Measurements from ENCODE around the gene ZAR1L. TPM values are rescaled to one million over a fixed set of nuclear protein-coding genes. Genes with fewer than 3 reads are reported as not detected.

The ZAR1L gene
- total and polyA plus RNA-seq, 9 of the 15 experiments (the other 6 are each of a cell fraction or from before 2014, with no cell fraction given) = not detected

- TF ChIP-seq HMBOX1 (IDR thresholded peaks at IDR 0.05) (0 out of 2 replicates have a peak, but pooled peaks have one; percentile 19), ZEB2 (IDR thresholded peaks at IDR 0.05) (no peak), HDAC2 (IDR thresholded peaks at IDR 0.05) (0 out of 2 replicates have a peak, but pooled peaks have one; percentile 20), POLR2A (conservative IDR thresholded peaks at IDR 0.05) (no peak), HDAC3 (IDR thresholded peaks at IDR 0.05; ENCODE audit: borderline replicate concordance, partially characterized antibody) (no peak), EHMT2 (IDR thresholded peaks at IDR 0.05) (no peak), CBFA2T3 (IDR thresholded peaks at IDR 0.05) (peak; percentile 84), STAT5B (CRISPR knock-in tag; IDR thresholded peaks at IDR 0.05) (no peak), POLR2AphosphoS5 (IDR thresholded peaks at IDR 0.05; ENCODE audit: control insufficient read depth, insufficient read depth, low read depth, low read length) (peak; percentile 45; the same call in 1 of the 2 replicates), ZNF140 (CRISPR knock-in tag; IDR thresholded peaks at IDR 0.05) (no peak), SRF (CRISPR knock-in tag; IDR thresholded peaks at IDR 0.05) (no peak), ETS2 (tag; IDR thresholded peaks at IDR 0.05; ENCODE audit: borderline replicate concordance, poor library complexity, severe bottlenecking) (no peak), ZNF785 (CRISPR knock-in tag; IDR thresholded peaks at IDR 0.05) (no peak), EP400 (IDR thresholded peaks at IDR 0.05) (no peak), ZNF449 (CRISPR knock-in tag; IDR thresholded peaks at IDR 0.05) (no peak), ZNF347 (CRISPR knock-in tag; IDR thresholded peaks at IDR 0.05; ENCODE audit: low read depth) (no peak), CREB5 (CRISPR knock-in tag; IDR thresholded peaks at IDR 0.05) (no peak), EP300 (IDR thresholded peaks at IDR 0.05; ENCODE audit: low read length) (peak; percentile 63; the same call in 1 of the 2 replicates), ZNF239 (CRISPR knock-in tag; IDR thresholded peaks at IDR 0.05) (no peak), TBL1XR1 (IDR thresholded peaks at IDR 0.05; ENCODE audit: low read length in 2 of 2) (no peak), MCM2 (IDR thresholded peaks at IDR 0.05; ENCODE audit: low read depth) (peak; percentile 28; the same call in 1 of the 2 replicates), KLF13 (tag; IDR thresholded peaks at IDR 0.05; ENCODE audit: borderline replicate concordance, low read depth) (no peak), CCNT2 (IDR thresholded peaks at IDR 0.05; ENCODE audit: borderline replicate concordance, extremely low read depth, insufficient read length, low read depth, low read length) (peak; percentile 61), L3MBTL2 (IDR thresholded peaks at IDR 0.05) (0 out of 2 replicates have a peak, but pooled peaks have one; percentile 27)
- TF ChIP-seq, protein P1, sequence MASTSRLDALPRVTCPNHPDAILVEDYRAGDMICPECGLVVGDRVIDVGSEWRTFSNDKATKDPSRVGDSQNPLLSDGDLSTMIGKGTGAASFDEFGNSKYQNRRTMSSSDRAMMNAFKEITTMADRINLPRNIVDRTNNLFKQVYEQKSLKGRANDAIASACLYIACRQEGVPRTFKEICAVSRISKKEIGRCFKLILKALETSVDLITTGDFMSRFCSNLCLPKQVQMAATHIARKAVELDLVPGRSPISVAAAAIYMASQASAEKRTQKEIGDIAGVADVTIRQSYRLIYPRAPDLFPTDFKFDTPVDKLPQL (IDR thresholded peaks at IDR 0.05; ENCODE audit: extremely low read depth, insufficient read length) = no peak
- TF ChIP-seq, protein P2, sequence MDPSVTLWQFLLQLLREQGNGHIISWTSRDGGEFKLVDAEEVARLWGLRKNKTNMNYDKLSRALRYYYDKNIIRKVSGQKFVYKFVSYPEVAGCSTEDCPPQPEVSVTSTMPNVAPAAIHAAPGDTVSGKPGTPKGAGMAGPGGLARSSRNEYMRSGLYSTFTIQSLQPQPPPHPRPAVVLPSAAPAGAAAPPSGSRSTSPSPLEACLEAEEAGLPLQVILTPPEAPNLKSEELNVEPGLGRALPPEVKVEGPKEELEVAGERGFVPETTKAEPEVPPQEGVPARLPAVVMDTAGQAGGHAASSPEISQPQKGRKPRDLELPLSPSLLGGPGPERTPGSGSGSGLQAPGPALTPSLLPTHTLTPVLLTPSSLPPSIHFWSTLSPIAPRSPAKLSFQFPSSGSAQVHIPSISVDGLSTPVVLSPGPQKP (CRISPR knock-in tag; IDR thresholded peaks at IDR 0.05) = no peak
Observed at GRCh38 chr13:32261567-32261966, 53.6 kb downstream of the ZAR1L start (continued).

All from K562 (cell line).